EH (cell line): ENCODE data around the gene ARIH1.
A peak's percentile ranks its signal among the peaks of the same experiment; 100 is the strongest.
"Not testable (repeated sequence)": the region's sequence is repeated elsewhere in the genome, so short reads cannot be mapped to it uniquely, and the experiment has no call there.

Experiments used
- DNase-seq: peaks from one replicate; pipeline ENCODE4 v3.0.0-alpha.2; 2015; ENCODE audit warnings: low read depth

ARIH1 gene, protein sequence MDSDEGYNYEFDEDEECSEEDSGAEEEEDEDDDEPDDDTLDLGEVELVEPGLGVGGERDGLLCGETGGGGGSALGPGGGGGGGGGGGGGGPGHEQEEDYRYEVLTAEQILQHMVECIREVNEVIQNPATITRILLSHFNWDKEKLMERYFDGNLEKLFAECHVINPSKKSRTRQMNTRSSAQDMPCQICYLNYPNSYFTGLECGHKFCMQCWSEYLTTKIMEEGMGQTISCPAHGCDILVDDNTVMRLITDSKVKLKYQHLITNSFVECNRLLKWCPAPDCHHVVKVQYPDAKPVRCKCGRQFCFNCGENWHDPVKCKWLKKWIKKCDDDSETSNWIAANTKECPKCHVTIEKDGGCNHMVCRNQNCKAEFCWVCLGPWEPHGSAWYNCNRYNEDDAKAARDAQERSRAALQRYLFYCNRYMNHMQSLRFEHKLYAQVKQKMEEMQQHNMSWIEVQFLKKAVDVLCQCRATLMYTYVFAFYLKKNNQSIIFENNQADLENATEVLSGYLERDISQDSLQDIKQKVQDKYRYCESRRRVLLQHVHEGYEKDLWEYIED

DNA sequence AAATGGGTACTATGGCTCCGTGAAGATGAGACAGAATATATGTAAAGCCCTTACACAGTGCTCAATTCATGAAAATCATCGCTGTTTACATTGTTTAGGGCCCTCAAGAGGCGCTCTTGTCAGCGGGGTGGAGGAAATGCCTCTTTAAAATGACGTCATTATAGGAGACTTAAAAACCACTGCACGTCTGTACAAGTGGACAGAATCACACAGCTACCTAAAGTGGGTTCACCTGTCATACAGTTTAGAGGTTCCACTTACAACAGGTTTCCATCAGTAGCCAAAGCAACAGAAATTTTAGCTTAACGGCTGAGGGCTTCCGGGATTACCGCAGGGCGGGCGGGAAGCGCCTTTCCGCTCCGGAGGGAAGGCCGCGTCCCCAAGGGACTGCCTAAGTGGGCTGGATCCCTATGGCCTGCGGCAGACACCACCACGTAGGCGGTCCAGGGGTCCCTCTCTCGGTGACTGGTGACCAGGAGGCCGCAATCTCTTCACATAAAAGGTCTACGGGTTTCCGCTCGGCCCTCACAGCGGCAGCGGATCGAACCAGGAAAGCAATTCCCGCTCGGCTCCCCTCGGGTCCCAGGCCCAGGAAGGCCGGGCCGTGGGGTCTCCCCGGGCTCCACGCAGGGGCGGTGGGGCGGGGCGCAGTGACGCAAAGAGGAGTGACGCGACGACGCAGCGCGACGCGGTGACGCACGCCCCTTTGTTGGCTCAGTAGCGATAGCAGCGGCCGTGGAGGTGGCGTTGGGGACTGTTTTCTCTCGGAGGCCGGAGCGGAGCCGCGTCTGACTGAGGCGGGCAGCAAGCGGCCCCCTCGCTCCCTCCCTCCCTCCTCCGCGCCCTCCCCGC is at the start of gene ARIH1:
Gene ARIH1 (plus strand): TSS at position 717 of the 852 bp plus-strand sequence. CDS start 310 bp downstream, outside the sequence.
- DNase-seq = peak; percentile 94

DNA sequence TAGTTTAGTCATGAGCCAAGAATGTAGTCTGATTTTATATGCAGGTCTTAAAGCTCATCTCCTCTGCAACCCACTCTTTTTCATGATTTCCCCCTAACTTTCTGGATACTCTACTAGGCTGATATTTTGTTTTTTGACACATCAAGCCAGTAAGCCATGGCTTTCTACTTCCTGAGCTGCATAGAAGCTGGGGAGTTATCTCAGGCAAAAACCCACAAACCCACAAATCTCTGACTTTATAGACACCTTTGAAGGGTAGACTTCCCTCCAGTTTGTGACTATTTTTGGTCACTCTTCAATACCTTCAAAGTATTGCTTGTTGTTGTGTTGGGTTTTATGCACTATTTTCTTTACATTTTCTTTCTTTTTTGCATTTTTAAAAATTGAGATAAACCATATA is 47.4 kb upstream of the ARIH1 start:
- DNase-seq = no peak

- no peak for DNase-seq
These were observed 36.3 kb upstream of the ARIH1 start for GRCh38 chr15:72437650-72438316.

GRCh38 chr15:72442848-72443247 is 31.3 kb upstream of the ARIH1 start:
- not testable (repeated sequence) for DNase-seq

DNA sequence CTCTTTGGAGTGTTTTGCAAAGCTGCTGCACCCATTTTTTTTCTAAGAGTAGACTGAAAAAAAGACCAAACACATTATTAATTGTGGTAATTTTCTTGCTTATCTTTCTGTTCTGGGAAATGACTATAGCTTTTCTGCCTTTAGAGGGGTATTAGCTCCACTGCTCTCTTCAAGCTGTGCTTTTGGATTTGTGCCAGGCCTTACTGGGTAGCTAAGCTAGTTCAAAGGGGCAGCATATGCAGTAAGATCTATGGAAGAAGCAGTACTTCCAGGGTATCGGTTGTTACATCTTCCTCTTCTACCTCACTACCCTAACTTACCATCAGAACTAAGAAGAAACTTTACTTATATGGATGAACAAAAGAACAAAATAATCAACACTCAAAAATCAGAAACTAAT is 28.7 kb upstream of the ARIH1 start:
- no peak for DNase-seq

DNA sequence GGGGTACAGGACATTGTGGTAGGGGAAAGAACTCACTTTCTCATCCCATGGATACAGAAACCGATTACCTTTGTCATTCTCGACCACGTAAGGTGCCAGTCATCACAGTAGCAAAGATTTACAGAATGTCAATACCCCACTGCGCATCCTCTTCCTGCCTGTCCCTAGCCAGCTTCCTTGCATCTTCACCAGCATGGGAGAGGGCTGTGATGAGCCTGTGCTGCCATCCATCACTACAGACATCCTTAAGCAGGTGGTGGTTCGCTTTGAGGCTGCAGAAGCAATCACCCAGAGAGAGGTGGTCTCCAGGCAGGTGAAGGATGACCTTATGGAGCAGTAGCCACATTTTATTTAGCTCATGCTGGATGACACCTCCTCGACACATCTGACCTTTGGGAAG is 23.3 kb upstream of the ARIH1 start:
- no peak for DNase-seq

GRCh38 chr15:72451224-72451623 is 22.9 kb upstream of the ARIH1 start:
- DNase-seq = no peak

GRCh38 chr15:72456684-72457083 is 17.4 kb upstream of the ARIH1 start:
- DNase-seq = no peak

DNA sequence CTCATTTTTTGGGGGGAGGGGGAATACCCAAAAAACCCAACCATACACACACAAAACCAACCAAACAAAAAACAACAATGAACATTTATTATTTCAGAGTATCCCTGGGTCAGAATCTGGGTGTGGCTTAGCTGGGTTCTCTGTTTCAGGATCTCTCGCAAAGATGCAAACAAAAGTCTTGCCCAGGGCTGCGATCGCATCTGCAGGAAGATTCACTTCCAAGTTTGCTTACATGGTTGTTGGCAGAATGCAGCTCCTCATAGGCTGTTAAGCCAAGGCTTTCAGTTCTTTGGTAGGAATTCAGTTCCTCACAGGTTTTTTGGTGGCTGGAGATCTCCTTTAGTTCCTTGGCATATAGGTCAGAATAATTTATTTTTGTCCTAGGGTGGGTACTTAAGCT is 13.7 kb upstream of the ARIH1 start:
- no peak for DNase-seq

DNA sequence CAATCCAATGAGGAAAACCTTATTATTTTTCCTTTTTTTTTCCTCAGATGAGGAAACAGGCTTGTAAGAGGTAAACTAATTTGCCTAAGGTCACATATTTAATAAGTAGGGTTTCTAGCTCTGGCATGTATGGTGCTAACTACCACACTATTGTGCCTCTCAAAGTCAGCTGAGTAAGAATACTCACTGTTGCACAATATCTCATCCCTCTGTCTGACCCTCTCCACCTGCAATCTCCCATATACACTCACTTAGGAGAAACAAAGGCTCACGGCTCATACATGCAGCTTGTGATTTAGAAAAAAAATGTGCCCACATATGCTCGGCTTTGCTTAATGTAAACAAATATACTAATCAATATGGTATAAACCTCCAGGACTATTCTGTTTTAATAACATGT is 10.4 kb upstream of the ARIH1 start:
- DNase-seq = no peak

DNA sequence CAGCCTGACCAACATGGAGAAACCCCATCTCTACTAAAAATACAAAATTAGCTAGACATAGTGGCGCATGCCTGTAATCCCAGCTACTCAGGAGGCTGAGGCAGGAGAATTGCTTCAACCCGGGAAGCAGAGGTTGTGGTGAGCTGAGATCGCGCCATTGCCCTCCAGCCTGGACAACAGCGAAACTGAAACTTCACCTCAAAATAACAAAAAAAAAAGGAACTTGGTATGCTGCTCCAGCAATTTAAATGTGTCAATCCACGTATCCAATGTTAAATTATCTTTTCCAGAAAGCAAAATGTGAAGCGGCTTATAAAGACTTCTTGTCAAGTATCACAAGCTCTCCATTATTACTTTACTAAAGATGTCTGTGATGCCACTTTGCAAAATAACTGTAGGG is 9.9 kb upstream of the ARIH1 start:
- no peak for DNase-seq

DNA sequence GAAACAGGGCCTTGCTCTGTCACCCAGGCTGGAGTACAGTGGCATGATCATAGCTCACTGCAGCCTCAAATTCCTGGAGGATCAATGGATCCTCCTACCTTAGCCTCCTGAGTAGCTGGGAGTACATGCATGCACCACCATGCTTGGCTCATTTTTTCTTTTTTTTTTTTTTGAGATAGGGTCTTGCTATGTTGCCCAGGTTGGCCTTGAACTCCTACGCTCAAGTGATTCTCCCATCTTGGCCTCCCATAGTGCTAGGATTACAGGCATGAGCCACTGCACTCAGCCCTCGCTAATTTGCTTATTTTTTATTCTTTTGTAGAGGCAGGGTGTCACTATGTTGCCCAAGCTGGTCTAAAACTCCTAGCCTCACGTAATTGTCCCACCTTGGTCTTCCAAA is 6.0 kb upstream of the ARIH1 start:
- DNase-seq = no peak

DNA sequence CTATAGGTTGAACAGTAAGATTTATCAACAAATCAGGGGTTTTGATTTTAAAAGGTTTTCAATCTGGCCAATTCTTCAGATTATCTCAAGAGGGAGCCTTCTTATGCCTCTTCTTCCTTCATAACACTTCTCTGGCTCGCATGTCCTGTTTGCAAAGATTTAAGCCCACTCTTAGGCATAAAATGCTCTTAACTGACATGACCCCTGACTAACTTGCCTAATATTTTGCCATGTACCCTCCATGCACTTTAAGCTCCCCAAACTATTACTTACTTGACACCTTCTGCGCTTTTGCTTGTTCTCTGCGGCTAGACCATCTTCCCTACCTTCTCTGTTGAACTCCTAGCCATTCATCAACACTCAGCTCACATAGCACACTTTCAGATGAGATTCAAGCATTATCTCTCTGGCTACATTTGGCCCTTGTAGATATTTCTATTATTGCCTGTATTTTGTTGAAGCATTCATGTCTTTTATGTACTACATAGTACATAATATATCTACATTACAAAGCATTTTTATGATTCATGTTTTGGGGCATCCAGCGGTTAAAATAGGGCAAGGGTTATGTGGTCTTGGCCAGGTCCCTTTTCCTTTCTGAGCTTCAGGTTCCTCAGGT is 1.0 kb upstream of the ARIH1 start:
- peak; percentile 42 for DNase-seq

- no peak for DNase-seq
These were observed 359 bp downstream of the ARIH1 start for GRCh38 chr15:72474466-72474911.

- peak; percentile 83 for DNase-seq
These were observed 940 bp downstream of the ARIH1 start for GRCh38 chr15:72474912-72475628.

- no peak for DNase-seq
These were observed 1.5 kb downstream of the ARIH1 start for GRCh38 chr15:72475674-72476073.

- not testable (repeated sequence) for DNase-seq
These were observed 2.2 kb downstream of the ARIH1 start for GRCh38 chr15:72476330-72476729.

- DNase-seq = no peak
These were observed 7.0 kb downstream of the ARIH1 start for GRCh38 chr15:72481015-72481659.

GRCh38 chr15:72482275-72482674 is 8.1 kb downstream of the ARIH1 start:
- no peak for DNase-seq

- no peak for DNase-seq
These were observed 9.1 kb downstream of the ARIH1 start for GRCh38 chr15:72483279-72483678.

DNA sequence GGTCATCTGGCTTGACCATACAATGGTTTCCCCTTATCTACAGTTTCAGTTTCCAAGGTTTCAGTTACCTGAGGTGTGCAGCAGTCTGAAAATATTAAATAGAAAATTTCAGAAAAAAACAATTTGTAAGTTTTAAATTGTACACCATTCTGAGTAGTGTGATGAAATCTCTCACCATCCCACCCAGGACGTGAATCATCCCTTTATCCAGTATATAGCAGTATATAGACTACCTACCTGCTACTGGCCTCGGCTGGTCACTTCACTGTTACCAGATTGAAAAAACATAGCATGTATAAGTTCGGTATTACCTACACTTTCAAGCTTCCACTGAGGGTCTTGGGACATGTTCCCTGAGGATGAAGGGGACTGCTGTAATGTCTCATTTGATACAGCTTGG is 12.0 kb downstream of the ARIH1 start:
- DNase-seq = no peak
